ENCODE measurements around the gene DCLRE1B. TPM values are rescaled to one million over a fixed set of nuclear protein-coding genes. Genes with fewer than 3 reads are reported as not detected.

The DCLRE1B gene
- polyA plus RNA-seq, 1 donor from 2014 or later: 7.3 TPM

DNA sequence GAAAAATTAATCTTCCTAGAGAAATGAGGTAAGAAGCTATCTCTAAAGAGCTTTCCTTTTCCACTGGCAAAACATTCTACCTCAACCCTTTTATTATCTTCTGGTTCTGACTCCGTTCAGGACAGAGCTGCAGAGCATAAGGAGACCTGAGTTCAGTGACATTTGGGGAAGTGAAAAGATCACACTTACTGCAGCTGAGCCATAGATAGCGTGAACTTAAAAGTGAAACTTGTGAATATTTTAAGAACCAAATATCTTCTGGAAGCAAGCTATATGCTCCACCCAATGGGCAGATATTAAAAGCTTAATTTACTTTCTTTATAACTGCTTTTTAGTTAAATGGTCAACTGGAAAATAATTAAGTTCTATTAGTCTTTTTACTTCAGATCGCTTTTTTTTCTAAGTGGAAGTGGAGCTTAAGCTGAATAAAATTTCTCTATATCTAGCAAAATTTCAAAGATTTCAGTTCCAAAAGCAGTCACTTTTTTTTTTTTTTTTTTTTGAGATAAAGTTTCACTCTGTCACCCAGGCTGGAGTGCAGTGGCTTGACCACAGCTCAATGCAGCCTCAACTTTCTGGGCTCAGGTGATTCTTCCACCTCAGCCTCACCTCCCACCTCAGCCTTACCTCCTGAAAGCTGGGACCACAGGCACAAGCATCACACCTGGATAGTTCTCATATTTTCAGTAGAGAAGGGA is 45.5 kb upstream of the DCLRE1B start:
- H3K9me3 ChIP-seq (ENCODE audit: low read length): no peaks in the 10 kb centered on the region
- no peaks in the 10 kb centered on the region for H3F3A ChIP-seq (ENCODE audit: insufficient read depth, low read length, poor library complexity, severe bottlenecking)
- H3K27me3 ChIP-seq (ENCODE audit: insufficient read depth, low read depth, low read length): no peaks in the 10 kb centered on the region
- no peaks in the 10 kb centered on the region for H3K79me2 ChIP-seq (replicated peaks; ENCODE audit: insufficient read depth, low read length)
- no peaks in the 10 kb centered on the region for H4K20me1 ChIP-seq (ENCODE audit: insufficient read depth)
- no peak overlapping the region for H3K4me3 ChIP-seq (ENCODE audit: low read length)
- H3K36me3 ChIP-seq (ENCODE audit: insufficient read depth, low read length): no peaks in the 10 kb centered on the region
- H3K4me2 ChIP-seq (ENCODE audit: low read length): no peak overlapping the region
- no peaks in the 10 kb centered on the region for H3K9me2 ChIP-seq (ENCODE audit: insufficient read depth, low read length)
- TF ChIP-seq EP300 (conservative IDR thresholded peaks at IDR 0.05; ENCODE audit: poor library complexity, severe bottlenecking) (no peak), POLR2AphosphoS5 (IDR thresholded peaks at IDR 0.05) (no peak), RAD21 (conservative IDR thresholded peaks at IDR 0.05) (no peak), EZH2 (IDR thresholded peaks at IDR 0.05; ENCODE audit: borderline replicate concordance, insufficient read depth, low read length, poor library complexity, severe bottlenecking) (no peak), TAF1 (IDR thresholded peaks at IDR 0.05; ENCODE audit: low read depth) (no peak), SMC3 (conservative IDR thresholded peaks at IDR 0.05; ENCODE audit: poor library complexity) (no peak), MXI1 (conservative IDR thresholded peaks at IDR 0.05; ENCODE audit: poor library complexity, severe bottlenecking) (no peak)
- TF ChIP-seq, protein P1, sequence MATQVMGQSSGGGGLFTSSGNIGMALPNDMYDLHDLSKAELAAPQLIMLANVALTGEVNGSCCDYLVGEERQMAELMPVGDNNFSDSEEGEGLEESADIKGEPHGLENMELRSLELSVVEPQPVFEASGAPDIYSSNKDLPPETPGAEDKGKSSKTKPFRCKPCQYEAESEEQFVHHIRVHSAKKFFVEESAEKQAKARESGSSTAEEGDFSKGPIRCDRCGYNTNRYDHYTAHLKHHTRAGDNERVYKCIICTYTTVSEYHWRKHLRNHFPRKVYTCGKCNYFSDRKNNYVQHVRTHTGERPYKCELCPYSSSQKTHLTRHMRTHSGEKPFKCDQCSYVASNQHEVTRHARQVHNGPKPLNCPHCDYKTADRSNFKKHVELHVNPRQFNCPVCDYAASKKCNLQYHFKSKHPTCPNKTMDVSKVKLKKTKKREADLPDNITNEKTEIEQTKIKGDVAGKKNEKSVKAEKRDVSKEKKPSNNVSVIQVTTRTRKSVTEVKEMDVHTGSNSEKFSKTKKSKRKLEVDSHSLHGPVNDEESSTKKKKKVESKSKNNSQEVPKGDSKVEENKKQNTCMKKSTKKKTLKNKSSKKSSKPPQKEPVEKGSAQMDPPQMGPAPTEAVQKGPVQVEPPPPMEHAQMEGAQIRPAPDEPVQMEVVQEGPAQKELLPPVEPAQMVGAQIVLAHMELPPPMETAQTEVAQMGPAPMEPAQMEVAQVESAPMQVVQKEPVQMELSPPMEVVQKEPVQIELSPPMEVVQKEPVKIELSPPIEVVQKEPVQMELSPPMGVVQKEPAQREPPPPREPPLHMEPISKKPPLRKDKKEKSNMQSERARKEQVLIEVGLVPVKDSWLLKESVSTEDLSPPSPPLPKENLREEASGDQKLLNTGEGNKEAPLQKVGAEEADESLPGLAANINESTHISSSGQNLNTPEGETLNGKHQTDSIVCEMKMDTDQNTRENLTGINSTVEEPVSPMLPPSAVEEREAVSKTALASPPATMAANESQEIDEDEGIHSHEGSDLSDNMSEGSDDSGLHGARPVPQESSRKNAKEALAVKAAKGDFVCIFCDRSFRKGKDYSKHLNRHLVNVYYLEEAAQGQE (IDR thresholded peaks at IDR 0.05; ENCODE audit: borderline replicate concordance): no peak
- TF ChIP-seq, protein P2, sequence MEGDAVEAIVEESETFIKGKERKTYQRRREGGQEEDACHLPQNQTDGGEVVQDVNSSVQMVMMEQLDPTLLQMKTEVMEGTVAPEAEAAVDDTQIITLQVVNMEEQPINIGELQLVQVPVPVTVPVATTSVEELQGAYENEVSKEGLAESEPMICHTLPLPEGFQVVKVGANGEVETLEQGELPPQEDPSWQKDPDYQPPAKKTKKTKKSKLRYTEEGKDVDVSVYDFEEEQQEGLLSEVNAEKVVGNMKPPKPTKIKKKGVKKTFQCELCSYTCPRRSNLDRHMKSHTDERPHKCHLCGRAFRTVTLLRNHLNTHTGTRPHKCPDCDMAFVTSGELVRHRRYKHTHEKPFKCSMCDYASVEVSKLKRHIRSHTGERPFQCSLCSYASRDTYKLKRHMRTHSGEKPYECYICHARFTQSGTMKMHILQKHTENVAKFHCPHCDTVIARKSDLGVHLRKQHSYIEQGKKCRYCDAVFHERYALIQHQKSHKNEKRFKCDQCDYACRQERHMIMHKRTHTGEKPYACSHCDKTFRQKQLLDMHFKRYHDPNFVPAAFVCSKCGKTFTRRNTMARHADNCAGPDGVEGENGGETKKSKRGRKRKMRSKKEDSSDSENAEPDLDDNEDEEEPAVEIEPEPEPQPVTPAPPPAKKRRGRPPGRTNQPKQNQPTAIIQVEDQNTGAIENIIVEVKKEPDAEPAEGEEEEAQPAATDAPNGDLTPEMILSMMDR (IDR thresholded peaks at IDR 0.05; ENCODE audit: poor library complexity, severe bottlenecking): no peak
- H3K27ac ChIP-seq (ENCODE audit: low read length): no peak overlapping the region
- no peak overlapping the region for H2AFZ ChIP-seq (ENCODE audit: low read depth, low read length)
- no peak overlapping the region for H3K9ac ChIP-seq (ENCODE audit: low read length)

DNA sequence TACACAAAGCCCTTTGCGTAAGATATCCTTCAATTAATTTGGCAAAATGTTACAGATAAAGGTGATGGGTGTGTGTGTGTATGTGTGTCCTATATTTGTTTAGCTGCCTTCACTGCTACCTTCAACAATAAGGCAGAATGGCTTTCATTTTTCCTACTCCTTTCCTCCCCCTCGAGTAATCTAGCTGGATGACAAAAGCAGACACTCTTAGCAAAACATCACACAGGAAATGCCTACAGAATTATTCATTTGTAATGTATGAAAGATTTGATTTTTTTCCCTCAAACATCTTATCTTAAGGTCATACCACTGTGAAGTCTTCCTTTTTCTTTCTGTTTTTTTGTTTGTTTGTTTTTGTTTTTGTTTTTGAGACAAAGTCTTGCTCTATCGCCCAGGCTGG is 44.2 kb upstream of the DCLRE1B start:
- Histone ChIP-seq H2AFZ (ENCODE audit: low read depth, low read length) (no peak overlapping the region), H3K79me2 (replicated peaks; ENCODE audit: insufficient read depth, low read length) (no peaks in the 10 kb centered on the region), H3K9me3 (ENCODE audit: low read length) (no peaks in the 10 kb centered on the region), H3K27ac (ENCODE audit: low read length) (no peak overlapping the region), H3K27me3 (ENCODE audit: insufficient read depth, low read depth, low read length) (no peaks in the 10 kb centered on the region), H4K20me1 (ENCODE audit: insufficient read depth) (no peaks in the 10 kb centered on the region), H3K4me3 (ENCODE audit: low read length) (no peak overlapping the region), H3K36me3 (ENCODE audit: insufficient read depth, low read length) (no peaks in the 10 kb centered on the region), H3K9ac (ENCODE audit: low read length) (no peak overlapping the region), H3K9me2 (ENCODE audit: insufficient read depth, low read length) (no peaks in the 10 kb centered on the region), H3K4me2 (ENCODE audit: low read length) (no peak overlapping the region), H3F3A (ENCODE audit: insufficient read depth, low read length, poor library complexity, severe bottlenecking) (no peaks in the 10 kb centered on the region)
- TF ChIP-seq, protein P1 (IDR thresholded peaks at IDR 0.05; ENCODE audit: borderline replicate concordance): no peak
- TF ChIP-seq TAF1 (IDR thresholded peaks at IDR 0.05; ENCODE audit: low read depth) (no peak), POLR2AphosphoS5 (IDR thresholded peaks at IDR 0.05) (no peak), MXI1 (conservative IDR thresholded peaks at IDR 0.05; ENCODE audit: poor library complexity, severe bottlenecking) (no peak), SMC3 (conservative IDR thresholded peaks at IDR 0.05; ENCODE audit: poor library complexity) (no peak), EZH2 (IDR thresholded peaks at IDR 0.05; ENCODE audit: borderline replicate concordance, insufficient read depth, low read length, poor library complexity, severe bottlenecking) (no peak), RAD21 (conservative IDR thresholded peaks at IDR 0.05) (no peak), EP300 (conservative IDR thresholded peaks at IDR 0.05; ENCODE audit: poor library complexity, severe bottlenecking) (no peak)
- TF ChIP-seq, protein P2 (IDR thresholded peaks at IDR 0.05; ENCODE audit: poor library complexity, severe bottlenecking): no peak
